GM12891 (cell line): ENCODE results near the gene SCGB1C2.

Experiments
- POLR2A ChIP-seq: IDR thresholded peaks from 2 replicates; pipeline ENCODE4 v1.6.1; 2011; ENCODE audit warnings: low read depth, low read length, control low read depth
- POLR2AphosphoS5 ChIP-seq: IDR thresholded peaks from 2 replicates; pipeline ENCODE4 v1.6.1; 2011; ENCODE audit warnings: low read depth, low read length, control low read depth
- TAF1 ChIP-seq: IDR thresholded peaks from 2 replicates; pipeline ENCODE4 v1.6.1; 2011; ENCODE audit warnings: low read depth, low read length, control low read depth

- TF ChIP-seq POLR2AphosphoS5 (no peak), POLR2A (no peak), TAF1 (no peak)
Observed at GRCh38 chr17:177762-178161, 40.4 kb downstream of the SCGB1C2 start.
